SIG-M5 treated with dmso at 0.1 percent for 504 hours (cell line): Measurements from ENCODE around the gene KCNQ1OT1.
A peak's percentile ranks its signal among the peaks of the same experiment; 100 is the strongest.

Experiments
- DNase-seq: peaks from one replicate; lab custom pipeline; 2025; ENCODE audit not compliant: unreplicated experiment; lab: John Stamatoyannopoulos, UW

Gene KCNQ1OT1

GRCh38 chr11:2688381-2689231 lies 11.2 kb downstream of the KCNQ1OT1 start:
- DNase-seq, result no peak

- no peak for DNase-seq
Observed at GRCh38 chr11:2687782-2688191, 12.0 kb downstream of the KCNQ1OT1 start.

- no peak for DNase-seq
Observed at GRCh38 chr11:2687223-2687530, 12.6 kb downstream of the KCNQ1OT1 start.

GRCh38 chr11:2686360-2687222 lies 13.2 kb downstream of the KCNQ1OT1 start:
- no peak for DNase-seq

- no peak for DNase-seq
Observed at GRCh38 chr11:2685566-2686359, 14.0 kb downstream of the KCNQ1OT1 start.

GRCh38 chr11:2685051-2685450 lies 14.7 kb downstream of the KCNQ1OT1 start:
- no peak for DNase-seq

- no peak for DNase-seq
Observed at GRCh38 chr11:2684581-2684980, 15.2 kb downstream of the KCNQ1OT1 start.

- DNase-seq, result no peak
Observed at GRCh38 chr11:2683806-2684205, 16.0 kb downstream of the KCNQ1OT1 start.

GRCh38 chr11:2681408-2682145 lies 18.2 kb downstream of the KCNQ1OT1 start:
- DNase-seq, result peak; percentile 23

- no peak for DNase-seq
Observed at GRCh38 chr11:2679011-2679676, 20.6 kb downstream of the KCNQ1OT1 start.

GRCh38 chr11:2678396-2678795 lies 21.4 kb downstream of the KCNQ1OT1 start:
- DNase-seq, result no peak

GRCh38 chr11:2677127-2677526 lies 22.7 kb downstream of the KCNQ1OT1 start:
- peak; percentile 69 for DNase-seq

- DNase-seq, result no peak
Observed at GRCh38 chr11:2675540-2675939, 24.3 kb downstream of the KCNQ1OT1 start.

GRCh38 chr11:2674658-2675131 lies 25.1 kb downstream of the KCNQ1OT1 start:
- no peak for DNase-seq

- no peak for DNase-seq
Observed at GRCh38 chr11:2673871-2674471, 25.8 kb downstream of the KCNQ1OT1 start.

- DNase-seq, result no peak
Observed at GRCh38 chr11:2673250-2673610, 26.6 kb downstream of the KCNQ1OT1 start.

- no peak for DNase-seq
Observed at GRCh38 chr11:2672553-2673249, 27.1 kb downstream of the KCNQ1OT1 start.

GRCh38 chr11:2671748-2672147 lies 28.0 kb downstream of the KCNQ1OT1 start:
- no peak for DNase-seq

- no peak for DNase-seq
Observed at GRCh38 chr11:2670541-2671100, 29.2 kb downstream of the KCNQ1OT1 start.
